ENCODE data around the gene ANKRD12.

DNA sequence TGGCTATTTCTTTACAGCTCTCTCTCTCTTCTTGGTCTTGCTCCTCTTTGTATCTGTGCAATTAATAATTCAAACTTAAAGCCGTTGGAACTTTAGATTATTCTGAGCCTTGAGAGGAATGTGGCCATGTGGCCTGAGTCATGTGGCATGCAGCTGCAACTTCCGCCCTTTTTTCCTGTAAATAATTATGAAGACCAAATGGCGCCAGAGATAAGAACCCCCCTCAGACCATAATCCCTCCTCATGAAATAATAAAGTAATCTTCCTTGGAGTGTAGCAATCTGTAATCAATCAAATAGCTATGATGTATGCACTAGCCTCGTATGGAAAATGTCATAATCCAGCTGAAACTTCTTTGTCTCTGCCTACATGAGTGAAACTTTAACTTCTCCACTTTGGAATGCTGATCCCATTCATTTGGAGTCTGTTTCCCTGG is 184.5 kb downstream of the ANKRD12 start:
- TF ChIP-seq, protein P1, sequence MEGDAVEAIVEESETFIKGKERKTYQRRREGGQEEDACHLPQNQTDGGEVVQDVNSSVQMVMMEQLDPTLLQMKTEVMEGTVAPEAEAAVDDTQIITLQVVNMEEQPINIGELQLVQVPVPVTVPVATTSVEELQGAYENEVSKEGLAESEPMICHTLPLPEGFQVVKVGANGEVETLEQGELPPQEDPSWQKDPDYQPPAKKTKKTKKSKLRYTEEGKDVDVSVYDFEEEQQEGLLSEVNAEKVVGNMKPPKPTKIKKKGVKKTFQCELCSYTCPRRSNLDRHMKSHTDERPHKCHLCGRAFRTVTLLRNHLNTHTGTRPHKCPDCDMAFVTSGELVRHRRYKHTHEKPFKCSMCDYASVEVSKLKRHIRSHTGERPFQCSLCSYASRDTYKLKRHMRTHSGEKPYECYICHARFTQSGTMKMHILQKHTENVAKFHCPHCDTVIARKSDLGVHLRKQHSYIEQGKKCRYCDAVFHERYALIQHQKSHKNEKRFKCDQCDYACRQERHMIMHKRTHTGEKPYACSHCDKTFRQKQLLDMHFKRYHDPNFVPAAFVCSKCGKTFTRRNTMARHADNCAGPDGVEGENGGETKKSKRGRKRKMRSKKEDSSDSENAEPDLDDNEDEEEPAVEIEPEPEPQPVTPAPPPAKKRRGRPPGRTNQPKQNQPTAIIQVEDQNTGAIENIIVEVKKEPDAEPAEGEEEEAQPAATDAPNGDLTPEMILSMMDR (IDR thresholded peaks at IDR 0.05; ENCODE audit: insufficient read depth, low read length, poor library complexity, severe bottlenecking): no peak
- TF ChIP-seq EZH2phosphoT487 (conservative IDR thresholded peaks at IDR 0.05; ENCODE audit: low read length): no peak
